ENCODE measurements around the gene NRG3.

NRG3 gene

DNA sequence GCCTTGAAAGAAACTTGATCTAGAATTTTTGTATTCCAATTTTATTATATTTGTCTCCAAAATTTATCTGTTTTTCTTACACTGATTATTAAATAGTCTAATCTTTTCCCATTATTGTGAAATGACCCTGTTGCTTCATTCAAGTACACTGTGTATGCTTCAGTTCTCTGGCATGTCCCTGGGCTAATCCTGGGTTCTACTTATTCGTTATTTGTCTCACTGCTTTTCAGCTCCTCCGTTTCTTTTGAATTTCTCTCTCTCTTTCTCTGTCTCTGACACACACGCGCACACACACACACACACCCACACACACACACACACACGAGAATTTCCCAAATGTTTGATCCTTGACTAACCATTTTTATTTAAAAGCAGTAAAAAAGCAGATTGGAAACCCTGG is 768.6 kb downstream of the NRG3 start:
- Histone ChIP-seq H3K4me1 (ENCODE audit: control insufficient read depth, low read length) (no peaks in the 10 kb centered on the region), H3F3A (ENCODE audit: control insufficient read depth, insufficient read depth) (no peaks in the 10 kb centered on the region), H3K4me3 (ENCODE audit: low read length) (no peak overlapping the region), H3K9me2 (replicated peaks; ENCODE audit: control insufficient read depth, low read length) (no peaks in the 10 kb centered on the region), H3K27ac (ENCODE audit: low read depth, low read length) (no peak overlapping the region), H3K4me2 (ENCODE audit: low read length) (no peak overlapping the region), H3K9me3 (ENCODE audit: control insufficient read depth, insufficient read depth, low read length) (no peaks in the 10 kb centered on the region), H4K20me1 (ENCODE audit: control insufficient read depth, insufficient read depth, low read depth, low read length) (no peaks in the 10 kb centered on the region), H3K27me3 (ENCODE audit: control insufficient read depth, low read length) (no peaks in the 10 kb centered on the region), H3K79me2 (ENCODE audit: control insufficient read depth, low read length) (no peaks in the 10 kb centered on the region), H3K36me3 (ENCODE audit: control insufficient read depth, low read length) (no peaks in the 10 kb centered on the region)
- no peak for TF ChIP-seq EZH2phosphoT487 (IDR thresholded peaks at IDR 0.05; ENCODE audit: borderline replicate concordance, low read length)
- no peak for TF ChIP-seq CTCF (IDR thresholded peaks at IDR 0.05; ENCODE audit: low read depth, low read length, poor library complexity, severe bottlenecking)

DNA sequence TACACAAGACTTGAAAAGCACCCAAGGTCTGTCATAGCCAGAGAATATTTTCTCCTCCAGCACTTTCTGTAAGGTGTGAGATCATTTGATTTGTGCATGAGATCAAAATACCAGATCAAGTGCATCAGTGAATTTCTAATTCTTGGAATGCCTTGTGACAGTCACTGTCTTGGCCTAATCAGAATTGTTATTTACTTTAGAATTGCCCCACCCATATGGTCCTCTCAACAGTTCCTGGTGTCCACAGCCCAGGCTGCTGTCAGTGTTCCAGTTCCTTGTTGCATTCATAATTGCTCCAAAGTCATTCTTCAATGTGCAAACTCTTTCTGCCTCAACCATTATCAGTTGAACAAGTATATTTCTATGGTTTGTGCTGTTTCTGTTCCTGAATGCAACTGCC is 770.2 kb downstream of the NRG3 start:
- Histone ChIP-seq H3K4me2 (ENCODE audit: low read length) (no peak overlapping the region), H3K9me3 (ENCODE audit: control insufficient read depth, insufficient read depth, low read length) (no peaks in the 10 kb centered on the region), H3K36me3 (ENCODE audit: control insufficient read depth, low read length) (no peaks in the 10 kb centered on the region), H3K9me2 (replicated peaks; ENCODE audit: control insufficient read depth, low read length) (no peaks in the 10 kb centered on the region), H3K4me1 (ENCODE audit: control insufficient read depth, low read length) (no peaks in the 10 kb centered on the region), H3F3A (ENCODE audit: control insufficient read depth, insufficient read depth) (no peaks in the 10 kb centered on the region), H4K20me1 (ENCODE audit: control insufficient read depth, insufficient read depth, low read depth, low read length) (no peaks in the 10 kb centered on the region), H3K27me3 (ENCODE audit: control insufficient read depth, low read length) (no peaks in the 10 kb centered on the region), H3K27ac (ENCODE audit: low read depth, low read length) (no peak overlapping the region), H3K79me2 (ENCODE audit: control insufficient read depth, low read length) (no peaks in the 10 kb centered on the region), H3K4me3 (ENCODE audit: low read length) (no peak overlapping the region)
- TF ChIP-seq EZH2phosphoT487 (IDR thresholded peaks at IDR 0.05; ENCODE audit: borderline replicate concordance, low read length) (no peak), CTCF (IDR thresholded peaks at IDR 0.05; ENCODE audit: low read depth, low read length, poor library complexity, severe bottlenecking) (no peak)

DNA sequence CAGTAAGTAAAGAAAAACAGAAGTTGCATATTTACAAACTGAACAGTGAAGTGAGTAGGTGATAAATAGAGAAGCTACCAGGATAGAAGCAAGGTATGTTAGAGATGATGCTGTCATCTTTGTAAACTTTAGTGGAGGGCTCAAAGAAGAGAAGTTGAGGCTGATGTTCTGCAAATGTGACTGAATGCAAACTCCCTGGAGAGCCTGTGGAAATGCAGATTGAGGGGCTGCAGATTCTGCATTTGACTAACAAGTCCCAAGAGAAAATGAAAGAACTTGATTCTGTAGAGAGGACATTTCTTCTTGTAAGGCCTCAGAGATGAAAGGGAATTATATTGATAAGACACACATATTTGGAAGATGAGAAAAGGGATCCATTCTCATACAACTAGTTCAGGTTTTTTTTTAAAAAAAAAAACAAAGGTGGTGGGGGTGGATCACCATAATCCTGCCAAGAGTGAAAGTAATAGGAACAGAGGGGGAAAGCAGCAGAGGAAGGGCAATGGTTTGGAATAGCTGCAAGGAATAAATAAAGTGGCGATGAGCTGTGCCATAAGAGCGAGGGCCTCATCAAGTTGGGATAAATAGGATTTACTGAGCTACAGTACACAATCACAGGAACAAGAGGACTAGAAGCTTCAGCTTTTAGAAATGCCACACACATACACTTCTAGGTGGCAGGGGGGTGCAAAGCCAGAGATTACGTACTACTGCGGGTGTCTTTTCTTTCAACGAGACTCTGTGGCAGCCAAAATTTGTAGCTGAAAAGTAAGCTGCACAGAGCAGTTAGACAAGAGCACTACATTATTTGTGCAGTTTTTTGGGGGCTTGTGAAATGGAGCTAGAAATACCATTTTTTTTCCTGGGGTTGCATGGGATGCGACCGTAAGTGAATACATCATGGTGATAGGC is 778.5 kb downstream of the NRG3 start:
- H3K27me3 ChIP-seq (ENCODE audit: control insufficient read depth, low read length), result no peaks in the 10 kb centered on the region
- no peaks in the 10 kb centered on the region for H3K79me2 ChIP-seq (ENCODE audit: control insufficient read depth, low read length)
- no peak overlapping the region for H3K4me2 ChIP-seq (ENCODE audit: low read length)
- TF ChIP-seq EZH2phosphoT487 (IDR thresholded peaks at IDR 0.05; ENCODE audit: borderline replicate concordance, low read length) (no peak), CTCF (IDR thresholded peaks at IDR 0.05; ENCODE audit: low read depth, low read length, poor library complexity, severe bottlenecking) (no peak)
- H3F3A ChIP-seq (ENCODE audit: control insufficient read depth, insufficient read depth), result no peaks in the 10 kb centered on the region
- no peaks in the 10 kb centered on the region for H3K4me1 ChIP-seq (ENCODE audit: control insufficient read depth, low read length)
- H3K4me3 ChIP-seq (ENCODE audit: low read length), result no peak overlapping the region
- H3K27ac ChIP-seq (ENCODE audit: low read depth, low read length), result no peak overlapping the region
- H3K36me3 ChIP-seq (ENCODE audit: control insufficient read depth, low read length), result no peaks in the 10 kb centered on the region
- no peaks in the 10 kb centered on the region for H3K9me2 ChIP-seq (replicated peaks; ENCODE audit: control insufficient read depth, low read length)
- no peaks in the 10 kb centered on the region; the same call in 1 of the 2 replicates for H3K9me3 ChIP-seq (ENCODE audit: control insufficient read depth, insufficient read depth, low read length)
- H4K20me1 ChIP-seq (ENCODE audit: control insufficient read depth, insufficient read depth, low read depth, low read length), result no peaks in the 10 kb centered on the region

All from DOHH2 (cell line).